Muscle layer of duodenum (tissue), 2 donors: ENCODE results near the gene CALN1.

Experiments
- H3K27ac ChIP-seq: one replicate; pipeline ENCODE4 v1.7.0; 2013; ENCODE audit warnings: mild to moderate bottlenecking, low read length
- H3K27me3 ChIP-seq: one replicate; pipeline ENCODE4 v1.7.0; 2013; ENCODE audit warnings: low read depth, mild to moderate bottlenecking, control low read depth, low read length
- H3K36me3 ChIP-seq, 2 donors: one replicate each; pipeline ENCODE4 v1.7.0; 2013; ENCODE audit warnings: low read length in 2 of 2, control low read depth in 1 of 2, mild to moderate bottlenecking in 1 of 2; ENCODE audit not compliant: insufficient read depth in 2 of 2, control insufficient read depth in 1 of 2
- H3K4me1 ChIP-seq, 2 donors: one replicate each; pipeline ENCODE4 v1.7.0; 2013; ENCODE audit warnings: low read length in 2 of 2, mild to moderate bottlenecking in 2 of 2, control low read depth in 1 of 2, moderate library complexity in 1 of 2; ENCODE audit not compliant: insufficient read depth in 2 of 2, control insufficient read depth in 1 of 2
- H3K4me3 ChIP-seq, 2 donors: one replicate each; pipeline ENCODE4 v1.7.0; 2013; ENCODE audit warnings: low read length in 2 of 2, low read depth in 1 of 2, mild to moderate bottlenecking in 1 of 2
- H3K9me3 ChIP-seq, 2 donors: one replicate each; pipeline ENCODE4 v1.7.0; 2013; ENCODE audit warnings: low read length in 2 of 2, control low read depth in 1 of 2, mild to moderate bottlenecking in 1 of 2; ENCODE audit not compliant: control insufficient read depth in 1 of 2
- donor health status: healthy.

Gene CALN1

DNA sequence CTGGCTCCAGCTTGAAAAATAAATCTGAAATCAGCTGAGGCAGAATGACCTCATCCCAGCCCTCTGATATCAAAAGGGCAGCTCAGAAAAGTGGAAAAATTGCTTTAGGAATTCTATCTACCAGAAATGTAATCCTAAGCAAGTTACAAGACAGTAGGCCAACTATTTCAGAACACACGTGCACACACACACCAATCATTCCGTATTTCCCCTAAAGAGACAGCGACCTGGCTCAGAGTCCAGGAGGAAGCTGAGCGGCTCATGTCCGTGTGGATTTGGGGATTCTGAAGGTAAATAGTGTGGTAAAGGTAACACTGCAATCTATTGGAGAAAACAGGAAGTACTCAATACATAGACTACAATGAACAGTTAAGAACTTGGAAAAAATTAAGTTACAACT is 288.2 kb downstream of the CALN1 start:
- no peaks in the 10 kb centered on the region for H3K27me3 ChIP-seq
- no peaks in the 10 kb centered on the region for H3K36me3 ChIP-seq
- peaks cover 0 to 6% of the 10 kb centered on the region in 2 donors for H3K9me3 ChIP-seq
- no peaks in the 10 kb centered on the region for H3K4me1 ChIP-seq
- H3K27ac ChIP-seq = no peak overlapping the region
- H3K4me3 ChIP-seq = no peak overlapping the region

DNA sequence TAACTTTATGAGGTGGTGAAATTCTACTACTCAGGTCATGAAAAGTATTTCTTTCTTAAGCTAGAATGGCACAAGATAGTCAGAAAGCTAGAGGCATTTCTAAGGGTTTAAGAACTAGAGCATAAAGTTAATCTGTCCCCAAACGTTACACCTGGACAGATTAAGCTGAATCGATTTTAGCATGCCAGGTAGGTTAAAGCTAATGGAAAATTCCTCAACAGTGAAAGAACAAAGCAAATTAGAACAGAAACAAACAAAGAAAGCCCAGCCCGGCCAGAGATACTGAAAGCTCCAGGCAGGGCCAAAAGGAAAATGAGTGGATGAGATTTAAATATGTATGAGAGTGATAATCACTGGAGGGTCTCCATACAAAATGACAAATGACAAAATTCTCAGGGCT is 293.8 kb downstream of the CALN1 start:
- Histone ChIP-seq H3K36me3 (no peaks in the 10 kb centered on the region), H3K27me3 (no peaks in the 10 kb centered on the region)

DNA sequence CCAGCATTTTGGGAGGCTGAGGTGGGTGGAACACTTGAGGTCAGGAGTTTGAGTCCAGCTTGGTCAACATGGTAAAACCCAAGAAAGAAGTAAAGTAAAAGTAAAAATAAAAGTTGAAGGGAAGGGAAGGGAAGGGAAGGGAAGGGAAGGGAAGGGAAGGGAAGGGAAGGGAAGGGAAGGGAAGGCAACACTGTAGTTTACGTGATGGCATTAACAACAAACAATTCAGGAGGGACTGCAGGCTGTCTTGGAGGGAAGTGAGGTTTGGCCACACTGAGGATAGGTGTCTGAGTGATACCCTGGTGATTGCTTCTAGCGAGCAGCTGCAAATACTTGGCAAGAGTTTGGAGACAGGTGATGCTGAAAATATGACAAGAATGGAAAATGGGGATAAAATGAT is 298.0 kb downstream of the CALN1 start:
- Histone ChIP-seq H3K27me3 (no peaks in the 10 kb centered on the region), H3K4me3 (no peak overlapping the region), H3K27ac (no peak overlapping the region), H3K36me3 (no peaks in the 10 kb centered on the region), H3K4me1 (no peaks in the 10 kb centered on the region), H3K9me3 (peaks cover 0 to 9% of the 10 kb centered on the region in 2 donors)

More for the DNA sequence above, 293.8 kb downstream of the CALN1 start:
- H3K27ac ChIP-seq = no peak overlapping the region
- peaks cover 0 to 8% of the 10 kb centered on the region in 2 donors for H3K9me3 ChIP-seq
- H3K4me1 ChIP-seq = no peaks in the 10 kb centered on the region
- H3K4me3 ChIP-seq = no peak overlapping the region

DNA sequence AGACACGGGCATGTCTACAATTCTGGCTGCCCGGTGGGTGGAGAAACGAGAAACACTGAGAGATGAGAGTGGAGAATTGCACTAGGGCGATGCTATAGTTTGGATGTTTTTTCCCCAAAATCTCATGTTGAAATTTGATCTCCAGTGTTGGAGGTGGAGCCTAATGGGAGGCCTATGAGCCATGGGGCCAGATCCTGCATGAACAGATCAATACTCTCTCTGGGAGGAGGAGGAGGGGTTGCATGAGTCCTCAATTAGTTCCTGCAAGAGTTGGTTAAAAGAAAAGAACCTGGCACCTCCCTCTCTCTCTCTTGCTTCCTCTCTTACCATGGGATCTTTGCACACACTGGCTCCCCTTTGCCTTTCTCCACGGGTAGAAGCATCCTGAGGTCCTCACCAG is 299.1 kb downstream of the CALN1 start:
- H3K36me3 ChIP-seq = no peaks in the 10 kb centered on the region
- H3K4me1 ChIP-seq = no peaks in the 10 kb centered on the region
- peaks cover under 1 to 20% of the 10 kb centered on the region in 2 donors for H3K9me3 ChIP-seq
- H3K4me3 ChIP-seq = no peak overlapping the region
- H3K27me3 ChIP-seq = no peaks in the 10 kb centered on the region
- H3K27ac ChIP-seq = no peak overlapping the region

DNA sequence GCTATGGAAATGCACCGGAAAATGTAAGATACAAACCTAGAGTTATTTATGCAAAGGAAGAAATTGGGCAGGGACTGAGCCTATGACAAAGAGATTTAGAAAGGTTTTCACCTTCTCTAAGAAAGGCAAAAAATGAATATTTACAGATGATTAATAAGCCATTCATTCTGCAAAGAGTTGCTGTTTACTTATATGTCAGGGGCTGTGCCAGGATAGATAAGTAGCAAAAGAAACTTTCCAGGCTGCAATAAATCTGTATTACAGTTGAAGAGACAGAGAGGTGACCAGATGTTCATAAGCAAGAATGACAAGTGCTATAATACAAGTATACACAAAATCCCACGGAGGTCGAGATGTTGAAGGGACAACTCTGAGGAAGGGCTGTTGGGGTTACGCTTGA is 299.6 kb downstream of the CALN1 start:
- Histone ChIP-seq H3K9me3 (peaks cover 5 to 25% of the 10 kb centered on the region in 2 donors), H3K4me3 (no peak overlapping the region), H3K36me3 (no peaks in the 10 kb centered on the region), H3K27ac (no peak overlapping the region), H3K27me3 (no peaks in the 10 kb centered on the region), H3K4me1 (no peaks in the 10 kb centered on the region)

DNA sequence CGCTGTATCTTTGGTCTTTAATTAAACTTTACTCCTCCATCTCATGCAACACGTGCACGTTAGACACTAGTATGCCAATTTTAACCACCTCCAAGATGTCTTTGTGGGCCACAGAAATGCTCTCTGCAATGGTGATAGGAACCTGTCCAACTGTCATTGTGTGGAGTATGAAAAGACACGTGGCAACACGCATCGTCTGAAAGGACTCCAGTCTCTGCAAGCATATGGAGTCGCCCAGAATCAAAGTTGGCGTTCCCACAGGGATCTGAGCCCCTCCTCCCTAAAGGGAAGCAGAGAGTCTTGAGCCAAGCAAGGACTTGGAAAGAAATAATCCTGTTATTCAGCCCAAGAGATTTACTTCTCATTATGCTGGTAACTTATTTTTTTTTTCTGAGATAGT is 301.1 kb downstream of the CALN1 start:
- no peaks in the 10 kb centered on the region for H3K36me3 ChIP-seq
- no peak overlapping the region for H3K27ac ChIP-seq
- no peaks in the 10 kb centered on the region for H3K27me3 ChIP-seq
- no peaks in the 10 kb centered on the region for H3K4me1 ChIP-seq
- H3K4me3 ChIP-seq = no peak overlapping the region
- H3K9me3 ChIP-seq = peaks cover 6 to 31% of the 10 kb centered on the region in 2 donors

DNA sequence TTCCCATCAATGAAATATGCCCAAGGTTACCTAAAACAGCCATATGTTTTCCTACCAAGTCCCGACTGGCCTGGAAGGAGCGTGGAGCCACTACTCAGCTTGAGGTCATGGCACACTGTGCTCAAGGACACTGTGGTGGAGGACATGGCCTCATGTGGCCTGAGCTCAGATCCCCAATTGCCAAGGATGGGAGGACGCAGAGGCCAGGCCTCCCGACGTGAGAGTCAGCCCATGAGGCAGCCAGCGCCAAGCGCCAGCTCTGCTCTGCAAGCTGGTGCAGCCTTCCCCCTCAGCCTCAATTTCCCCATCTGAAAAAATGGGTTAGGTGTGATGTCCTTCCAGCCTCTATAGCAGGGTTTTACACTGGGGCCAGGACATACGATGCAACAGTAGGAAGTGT is 302.6 kb downstream of the CALN1 start:
- H3K9me3 ChIP-seq = peaks cover 6 to 32% of the 10 kb centered on the region in 2 donors

DNA sequence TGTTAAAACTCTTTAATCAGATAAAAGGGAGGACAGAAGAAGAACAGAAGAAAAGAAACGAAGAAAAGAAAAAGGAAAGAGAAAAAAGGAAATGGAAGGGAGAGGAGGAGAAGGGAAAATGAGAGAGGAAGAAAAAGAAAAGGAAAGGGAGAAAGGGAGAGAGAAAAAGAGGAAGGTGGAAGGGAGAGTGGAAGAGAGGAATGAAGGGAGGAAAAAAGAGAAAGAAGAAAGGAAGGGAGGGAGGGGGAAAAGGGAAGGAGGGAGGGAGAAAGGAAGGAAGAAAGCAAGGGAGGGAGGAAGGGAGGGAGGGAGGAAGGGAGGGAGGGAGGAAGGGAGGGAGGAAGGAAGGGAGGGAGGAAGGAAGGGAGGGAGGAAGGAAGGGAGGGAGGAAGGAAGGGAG is 305.7 kb downstream of the CALN1 start:
- H3K4me1 ChIP-seq = no peaks in the 10 kb centered on the region
- H3K9me3 ChIP-seq = peaks cover 6 to 32% of the 10 kb centered on the region in 2 donors
- no peak overlapping the region for H3K27ac ChIP-seq
- no peaks in the 10 kb centered on the region for H3K27me3 ChIP-seq
- no peak overlapping the region for H3K4me3 ChIP-seq
- no peaks in the 10 kb centered on the region for H3K36me3 ChIP-seq

More for the DNA sequence above, 302.6 kb downstream of the CALN1 start:
- Histone ChIP-seq H3K4me1 (no peaks in the 10 kb centered on the region), H3K27me3 (no peaks in the 10 kb centered on the region), H3K36me3 (no peaks in the 10 kb centered on the region), H3K4me3 (no peak overlapping the region), H3K27ac (no peak overlapping the region)

DNA sequence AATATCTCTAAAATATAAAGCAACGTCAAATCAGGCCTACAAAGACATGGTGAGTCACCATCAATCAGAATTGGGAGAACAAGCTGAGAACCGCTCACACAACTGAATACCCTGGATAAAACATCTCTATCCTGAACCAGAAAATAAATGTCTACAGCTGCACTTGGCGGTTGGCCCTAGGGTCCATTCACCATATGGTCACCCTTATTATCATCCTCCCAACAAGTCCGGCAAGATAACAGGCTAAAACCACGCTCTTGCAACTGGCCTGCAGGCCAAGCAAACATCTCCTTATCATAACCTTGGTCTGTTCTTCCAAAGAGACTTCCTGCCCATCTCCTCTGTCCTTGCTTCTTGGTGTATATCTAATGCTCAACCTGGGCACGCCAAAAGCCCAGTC is 310.7 kb downstream of the CALN1 start:
- Histone ChIP-seq H3K27ac (no peak overlapping the region), H3K4me3 (no peak overlapping the region), H3K9me3 (peaks cover 0 to 4% of the 10 kb centered on the region in 2 donors), H3K4me1 (no peaks in the 10 kb centered on the region), H3K27me3 (no peaks in the 10 kb centered on the region), H3K36me3 (no peaks in the 10 kb centered on the region)

DNA sequence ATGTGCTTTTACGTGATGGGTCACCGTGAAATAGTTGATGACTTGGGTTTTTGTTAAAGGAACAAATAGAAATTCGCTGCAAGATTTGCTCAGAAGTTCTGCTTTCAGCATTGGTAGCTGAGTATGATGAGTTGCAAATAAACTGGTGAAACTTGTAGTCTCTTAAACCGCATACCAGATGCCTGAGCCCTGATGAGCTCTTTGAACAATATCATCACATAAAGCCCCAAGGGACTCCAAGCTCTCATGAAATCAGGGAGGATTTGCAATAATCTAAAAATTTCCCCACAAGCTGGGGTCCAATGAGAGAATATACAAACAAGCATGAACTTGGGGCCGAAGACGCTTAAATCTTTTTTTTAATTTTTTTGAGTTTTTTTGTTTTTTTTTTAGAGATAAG is 312.4 kb downstream of the CALN1 start:
- Histone ChIP-seq H3K27ac (no peak overlapping the region), H3K9me3 (peaks cover 0 to 2% of the 10 kb centered on the region in 2 donors), H3K27me3 (no peaks in the 10 kb centered on the region)

DNA sequence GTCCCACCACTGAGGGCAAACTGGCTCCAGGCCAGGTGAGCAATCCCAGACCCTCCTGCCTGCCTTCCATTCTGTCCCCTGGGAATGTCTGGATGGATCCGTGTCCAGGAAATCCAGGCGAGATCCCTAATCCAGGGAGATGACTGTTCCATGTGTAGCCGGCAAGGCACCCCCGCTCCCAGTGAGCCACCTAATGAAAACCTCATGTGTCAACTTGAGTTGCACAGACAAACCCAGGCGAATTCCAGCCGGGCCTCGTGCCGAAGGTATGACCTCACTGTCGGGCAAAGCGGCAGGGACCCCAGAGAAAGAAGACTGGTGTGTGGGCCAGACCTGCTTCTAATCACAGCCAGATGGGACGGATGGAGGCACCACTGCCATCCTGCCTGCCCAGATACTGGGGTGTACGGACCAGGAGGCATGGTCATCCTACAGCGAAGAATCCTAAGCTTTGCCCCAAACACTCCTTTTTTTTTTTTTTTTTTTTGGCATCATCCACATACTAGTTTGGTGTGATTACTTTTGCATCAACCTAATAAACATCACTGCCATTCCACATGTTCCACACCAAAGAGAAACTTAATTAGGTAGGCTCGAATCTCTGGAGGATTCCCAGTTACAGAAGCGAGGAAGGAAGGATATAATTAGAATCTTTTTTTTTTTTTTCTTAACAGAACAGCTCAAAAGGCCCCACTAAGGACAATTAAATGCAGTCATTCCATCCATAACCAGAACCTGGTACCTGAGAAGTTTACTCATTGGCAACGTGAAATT is 313.1 kb downstream of the CALN1 start:
- H3K27ac ChIP-seq = no peak overlapping the region
- H3K27me3 ChIP-seq = no peaks in the 10 kb centered on the region
- H3K36me3 ChIP-seq = no peaks in the 10 kb centered on the region
- H3K4me1 ChIP-seq = no peaks in the 10 kb centered on the region
- peaks cover 0 to 2% of the 10 kb centered on the region in 2 donors for H3K9me3 ChIP-seq
- no peak overlapping the region for H3K4me3 ChIP-seq

More for the DNA sequence above, 312.4 kb downstream of the CALN1 start:
- Histone ChIP-seq H3K4me3 (no peak overlapping the region), H3K4me1 (no peaks in the 10 kb centered on the region), H3K36me3 (no peaks in the 10 kb centered on the region)

DNA sequence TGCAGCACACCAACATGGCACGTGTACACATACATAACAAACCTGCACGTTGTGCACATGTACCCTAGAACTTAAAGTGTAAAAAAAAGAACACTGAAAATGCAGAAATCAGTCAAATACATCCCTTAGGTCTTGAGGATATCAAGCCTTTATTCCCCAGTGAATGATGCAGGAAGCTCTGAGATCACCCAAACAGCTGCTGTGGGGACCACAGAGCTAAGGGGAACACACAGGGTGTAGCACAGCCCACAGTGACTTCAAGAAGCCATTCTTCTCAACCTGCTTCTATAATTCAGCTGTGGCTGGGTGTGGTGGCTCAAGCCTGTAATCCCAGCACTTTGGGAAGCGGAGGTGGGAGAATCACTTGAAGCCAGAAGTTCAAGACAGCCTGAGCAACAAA is 314.9 kb downstream of the CALN1 start:
- H3K4me1 ChIP-seq = no peaks in the 10 kb centered on the region

More for the DNA sequence above, 314.9 kb downstream of the CALN1 start:
- Histone ChIP-seq H3K27me3 (no peaks in the 10 kb centered on the region), H3K36me3 (no peaks in the 10 kb centered on the region), H3K4me3 (no peak overlapping the region), H3K9me3 (peaks cover 0 to 4% of the 10 kb centered on the region in 2 donors), H3K27ac (no peak overlapping the region)
